HL-60 (cell line): ENCODE measurements around the gene SLC6A6.
A peak's percentile ranks its signal among the peaks of the same experiment; 100 is the strongest.

Experiments used
- DNase-seq, 2 experiments: peaks; one replicate each; pipeline ENCODE4 v3.0.0-alpha.2; 2010 to 2020; ENCODE audit warnings: low read depth in 1 of 2, low spot score in 1 of 2
- H3K27ac ChIP-seq: fragments of 250-450 bp; sonication (Bioruptor Pico); replicated peaks from 2 replicates; pipeline ENCODE4 v1.5.1; 2020; ENCODE audit warnings: mild to moderate bottlenecking, moderate library complexity
- H3K27me3 ChIP-seq: fragments of 250-450 bp; sonication (Bioruptor Pico); 2 replicates; pipeline ENCODE4 v1.5.1; 2021; ENCODE audit warnings: mild to moderate bottlenecking, moderate library complexity; ENCODE audit not compliant: insufficient read depth, poor library complexity, severe bottlenecking
- H3K4me3 ChIP-seq: replicated peaks from 2 replicates; pipeline ENCODE4 v1.5.1; 2011; ENCODE audit warnings: mild to moderate bottlenecking, control low read depth, low read length; ENCODE audit not compliant: insufficient read depth
- CTCF ChIP-seq: IDR thresholded peaks from one replicate; pipeline ENCODE4 v1.5.1; 2011; ENCODE audit warnings: low read length, control low read depth, inconsistent platforms; ENCODE audit not compliant: insufficient read depth
- GABPA ChIP-seq: IDR thresholded peaks from 2 replicates; pipeline ENCODE4 v1.6.1; 2012; ENCODE audit warnings: low read depth
- POLR2AphosphoS5 ChIP-seq: IDR thresholded peaks from 2 replicates; pipeline ENCODE4 v1.6.1; 2012; ENCODE audit warnings: low read depth
- REST ChIP-seq: IDR thresholded peaks from 2 replicates; pipeline ENCODE4 v1.6.1; 2012; ENCODE audit warnings: low read depth; ENCODE audit not compliant: insufficient replicate concordance
- SPI1 ChIP-seq: IDR thresholded peaks from 2 replicates; pipeline ENCODE4 v1.6.1; 2012; ENCODE audit warnings: low read depth, mild to moderate bottlenecking, borderline replicate concordance

Gene SLC6A6

GRCh38 chr3:14397940-14398796 lies 4.2 kb upstream of the SLC6A6 start:
- Histone ChIP-seq H3K4me3 (no peak overlapping the region), H3K27ac (no peak overlapping the region; the same call in 1 of the 2 replicates), H3K27me3 (no peaks in the 10 kb centered on the region)
- no peak for DNase-seq
- TF ChIP-seq POLR2AphosphoS5 (0 out of 2 replicates have a peak, but pooled peaks have one; percentile 0), GABPA (no peak), SPI1 (no peak), CTCF (no peak), REST (peak; percentile 60)

GRCh38 chr3:14398797-14399106 lies 3.7 kb upstream of the SLC6A6 start:
- TF ChIP-seq REST (no peak), GABPA (no peak), POLR2AphosphoS5 (no peak), SPI1 (no peak), CTCF (no peak)
- no peak for DNase-seq
- Histone ChIP-seq H3K27me3 (no peaks in the 10 kb centered on the region), H3K27ac (no peak overlapping the region), H3K4me3 (no peak overlapping the region)

- TF ChIP-seq REST (no peak), SPI1 (no peak), GABPA (no peak), CTCF (no peak), POLR2AphosphoS5 (no peak)
- DNase-seq = no peak
- peak overlapping the region; percentile 92 for H3K4me3 ChIP-seq
- peak overlapping the region; percentile 41 for H3K27ac ChIP-seq
- H3K27me3 ChIP-seq = no peaks in the 10 kb centered on the region
These were observed 608 bp upstream of the SLC6A6 start for GRCh38 chr3:14401692-14402303.
